OCI-LY7 (cell line): ENCODE measurements around the gene TMEM151B. TPM values are rescaled to one million over a fixed set of nuclear protein-coding genes. Genes with fewer than 3 reads are reported as not detected.

Source experiments
- BruUV-seq: library from RNA; stranded (reverse); fragments of 400-500 nt; replicated peaks from 2 replicates; lab custom pipeline; 2021; lab: Mats Ljungman, UMichigan
- CTCF ChIA-PET: fragments of 300-600 bp; sonication (Branson Sonifier 250); formaldehyde crosslinking; loops from one replicate; lab custom pipeline; 2022; ENCODE audit warnings: antibody characterized with exemption; ENCODE audit not compliant: unreplicated experiment; lab: Charles Lee
- POLR2A ChIA-PET: fragments of 300-600 bp; sonication (Branson Sonifier 250); formaldehyde crosslinking; loops from one replicate; lab custom pipeline; 2022; ENCODE audit warnings: antibody characterized with exemption; lab: Charles Lee
- DNase-seq: peaks from one replicate; pipeline ENCODE4 v3.0.0-alpha.2; 2015; ENCODE audit warnings: low spot score
- H2AFZ ChIP-seq: fragments of 200-600 bp; sonication (generic), shearing (Covaris generic); 2 replicates; pipeline ENCODE4 v1.6.1; 2014; ENCODE audit warnings: mild to moderate bottlenecking, antibody characterized with exemption, low read length, moderate library complexity
- H3K27ac ChIP-seq: fragments of 200-600 bp; sonication (generic); 2 replicates; pipeline ENCODE4 v1.5.1; 2014; ENCODE audit warnings: mixed run types, low read depth, mild to moderate bottlenecking, moderate library complexity, low read length, inconsistent platforms; ENCODE audit not compliant: poor library complexity, severe bottlenecking
- H3K36me3 ChIP-seq: fragments of 200-600 bp; sonication (generic); 2 replicates; pipeline ENCODE4 v1.6.1; 2014; ENCODE audit warnings: mild to moderate bottlenecking, antibody characterized with exemption, low read length, moderate library complexity, mixed read lengths; ENCODE audit not compliant: insufficient read depth
- H3K4me1 ChIP-seq: fragments of 200-600 bp; sonication (generic); 2 replicates; pipeline ENCODE4 v1.5.1; 2014; ENCODE audit warnings: mild to moderate bottlenecking, low read length; ENCODE audit not compliant: insufficient read depth, poor library complexity, severe bottlenecking
- H3K4me2 ChIP-seq: fragments of 200-600 bp; sonication (generic); 2 replicates; pipeline ENCODE4 v1.6.1; 2014; ENCODE audit warnings: mild to moderate bottlenecking, low read length
- H3K4me3 ChIP-seq: fragments of 200-600 bp; sonication (generic); 2 replicates; pipeline ENCODE4 v1.5.1; 2014; ENCODE audit warnings: mild to moderate bottlenecking, low read depth, low read length; ENCODE audit not compliant: poor library complexity, severe bottlenecking
- H3K79me2 ChIP-seq: fragments of 200-600 bp; sonication (generic); 2 replicates; pipeline ENCODE4 v1.6.1; 2016; ENCODE audit warnings: low read depth, mild to moderate bottlenecking, low read length, moderate library complexity, mixed read lengths; ENCODE audit not compliant: insufficient read depth
- H3K9me2 ChIP-seq: fragments of 200-600 bp; sonication (generic); 2 replicates; pipeline ENCODE4 v1.6.1; 2016; ENCODE audit warnings: mild to moderate bottlenecking, low read length, mixed read lengths; ENCODE audit not compliant: insufficient read depth
- H3K9me3 ChIP-seq: fragments of 200-600 bp; sonication (generic); 2 replicates; pipeline ENCODE4 v1.6.1; 2014; ENCODE audit warnings: mild to moderate bottlenecking, mixed run types, low read length, mixed read lengths
- H4K20me1 ChIP-seq: fragments of 200-600 bp; sonication (generic); 2 replicates; pipeline ENCODE4 v1.6.1; 2014; ENCODE audit warnings: mild to moderate bottlenecking, antibody characterized with exemption, low read length, moderate library complexity, mixed read lengths; ENCODE audit not compliant: insufficient read depth
- EZH2phosphoT487 ChIP-seq: fragments of 200-600 bp; sonication (generic); IDR thresholded peaks from 2 replicates; pipeline ENCODE4 v1.6.1; 2018; ENCODE audit warnings: low read depth, borderline replicate concordance, mild to moderate bottlenecking, mixed run types, antibody characterized with exemption, low read length, moderate library complexity, mixed read lengths
- intact Hi-C: fragments of 100-400 bp; cut with micrococcal nuclease; formaldehyde crosslinking; loops from one replicate; pipeline ENCODE4 v1.10.0; 2022; ENCODE audit not compliant: unreplicated experiment
- total RNA-seq, 2 experiments: library from RNA; depleted of rRNA in 1 of 2; stranded (reverse); fragments of >200 nt in 1 of 2; shearing (Covaris generic) in 1 of 2; gene quantifications; 2 replicates each; pipeline ENCODE4 v1.2.3, GENCODE V29; 2014 to 2022
- TF ChIP-seq, protein P1 (sequence below): fragments of 200-600 bp; sonication (generic); conservative IDR thresholded peaks from 2 replicates; pipeline ENCODE4 v1.5.1; 2014; ENCODE audit warnings: mild to moderate bottlenecking, antibody characterized with exemption, low read length, moderate library complexity, mixed read lengths

The TMEM151B gene
- total RNA-seq, 2 experiments from 2014 or later = 0.15 TPM; not detected in 1

GRCh38 chr6:44254191-44255104, 15.8 kb upstream of the TMEM151B start:
- H3K36me3 ChIP-seq = peaks cover 87% of the 10 kb centered on the region
- POLR2A ChIA-PET = interaction anchor here (1.4 kb wide), 1 partner anchor 12 kb away, joined by 4 read pairs; no protein-coding TSS in a partner anchor
- H4K20me1 ChIP-seq = peaks cover 27% of the 10 kb centered on the region
- peaks cover 76% of the 10 kb centered on the region for H3K4me1 ChIP-seq
- H3K9me3 ChIP-seq = no peaks in the 10 kb centered on the region
- peak overlapping the region; percentile 100 for H3K4me2 ChIP-seq
- no TSS peak for BruUV-seq
- CTCF ChIA-PET = no interaction called here
- peaks cover 25% of the 10 kb centered on the region for H3K79me2 ChIP-seq
- no peak overlapping the region for H3K4me3 ChIP-seq
- intact Hi-C loops = no loop called here
- no peaks in the 10 kb centered on the region for H3K9me2 ChIP-seq
- no peak for DNase-seq
- TF ChIP-seq EZH2phosphoT487 = no peak
- TF ChIP-seq, protein P1, sequence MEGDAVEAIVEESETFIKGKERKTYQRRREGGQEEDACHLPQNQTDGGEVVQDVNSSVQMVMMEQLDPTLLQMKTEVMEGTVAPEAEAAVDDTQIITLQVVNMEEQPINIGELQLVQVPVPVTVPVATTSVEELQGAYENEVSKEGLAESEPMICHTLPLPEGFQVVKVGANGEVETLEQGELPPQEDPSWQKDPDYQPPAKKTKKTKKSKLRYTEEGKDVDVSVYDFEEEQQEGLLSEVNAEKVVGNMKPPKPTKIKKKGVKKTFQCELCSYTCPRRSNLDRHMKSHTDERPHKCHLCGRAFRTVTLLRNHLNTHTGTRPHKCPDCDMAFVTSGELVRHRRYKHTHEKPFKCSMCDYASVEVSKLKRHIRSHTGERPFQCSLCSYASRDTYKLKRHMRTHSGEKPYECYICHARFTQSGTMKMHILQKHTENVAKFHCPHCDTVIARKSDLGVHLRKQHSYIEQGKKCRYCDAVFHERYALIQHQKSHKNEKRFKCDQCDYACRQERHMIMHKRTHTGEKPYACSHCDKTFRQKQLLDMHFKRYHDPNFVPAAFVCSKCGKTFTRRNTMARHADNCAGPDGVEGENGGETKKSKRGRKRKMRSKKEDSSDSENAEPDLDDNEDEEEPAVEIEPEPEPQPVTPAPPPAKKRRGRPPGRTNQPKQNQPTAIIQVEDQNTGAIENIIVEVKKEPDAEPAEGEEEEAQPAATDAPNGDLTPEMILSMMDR = no peak
- peak overlapping the region; percentile 64 for H3K27ac ChIP-seq
- H2AFZ ChIP-seq = no peak overlapping the region

DNA sequence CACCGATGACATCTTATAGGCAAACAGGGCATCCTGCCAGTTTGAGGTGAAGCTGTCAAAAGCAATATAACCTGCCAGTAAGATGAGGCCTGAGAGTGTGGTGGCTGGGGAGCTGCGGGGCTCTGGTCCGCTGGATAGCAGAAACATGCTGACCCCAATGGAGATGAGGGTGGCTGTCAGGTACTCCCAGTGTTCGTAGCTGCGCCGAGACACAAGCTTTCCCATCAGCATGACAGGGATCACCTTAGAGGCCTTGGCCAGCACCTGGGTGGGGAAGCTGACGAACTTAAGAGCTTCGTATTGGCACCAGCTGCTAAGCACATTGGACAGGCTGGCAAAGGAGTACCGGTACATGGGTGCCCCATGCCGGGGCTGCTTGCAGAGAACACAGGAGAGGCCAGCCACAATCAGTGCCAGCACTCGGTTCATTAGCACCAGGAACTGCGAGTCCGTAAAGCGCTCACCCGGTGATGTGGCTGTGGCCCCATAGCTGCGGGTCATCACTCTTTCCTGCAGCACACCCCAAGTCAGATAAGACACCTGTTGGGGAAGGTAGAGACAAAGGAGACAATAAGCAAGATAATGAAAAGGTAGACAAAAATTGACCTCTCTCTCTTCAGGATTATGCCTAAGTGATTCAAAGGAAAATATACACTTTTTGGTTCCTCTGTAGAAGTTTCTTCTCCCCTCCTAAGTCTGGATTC, 15.0 kb upstream of the TMEM151B start:
- H4K20me1 ChIP-seq = peaks cover 19% of the 10 kb centered on the region
- no peaks in the 10 kb centered on the region for H3K9me2 ChIP-seq
- ChIA-PET POLR2A (interaction anchor here (1.4 to 2.1 kb wide), 2 partner anchors 8 to 13 kb away, joined by 4 to 19 read pairs; partner anchors contain the start of gene HSP90AB1), CTCF (no interaction called here)
- intact Hi-C loops = no loop called here
- H3K9me3 ChIP-seq = no peaks in the 10 kb centered on the region
- H3K79me2 ChIP-seq = peaks cover 17% of the 10 kb centered on the region
- BruUV-seq = no TSS peak
- H3K4me1 ChIP-seq = peaks cover 69% of the 10 kb centered on the region
- peaks cover 87% of the 10 kb centered on the region for H3K36me3 ChIP-seq
- peak overlapping the region; percentile 100 for H3K4me2 ChIP-seq
- no peak for TF ChIP-seq EZH2phosphoT487
- TF ChIP-seq, protein P1 = no peak
- DNase-seq = no peak
- H3K27ac ChIP-seq = peak overlapping the region; percentile 64
- H2AFZ ChIP-seq = no peak overlapping the region
- H3K4me3 ChIP-seq = peak overlapping the region; percentile 91
